WERI-Rb-1 (cell line): Measurements from ENCODE around the gene RHBDL2.

Source experiments
- DNase-seq: peaks from one replicate; pipeline ENCODE4 v3.0.0-alpha.2; 2020
- H3K27ac ChIP-seq: fragments of 250-450 bp; sonication (Bioruptor Pico); 2 replicates; pipeline ENCODE4 v1.5.1; 2020; ENCODE audit warnings: mild to moderate bottlenecking, moderate library complexity
- H3K27me3 ChIP-seq: fragments of 250-450 bp; sonication (Bioruptor Pico); 2 replicates; pipeline ENCODE4 v1.5.1; 2021; ENCODE audit warnings: mild to moderate bottlenecking, low read depth, moderate library complexity; ENCODE audit not compliant: insufficient read depth, severe bottlenecking
- H3K36me3 ChIP-seq: fragments of 250-450 bp; sonication (Bioruptor Pico); 2 replicates; pipeline ENCODE4 v1.5.1; 2020; ENCODE audit warnings: mild to moderate bottlenecking, moderate library complexity
- H3K4me3 ChIP-seq: 2 replicates; pipeline ENCODE4 v1.5.1; 2011; ENCODE audit warnings: low read depth, mild to moderate bottlenecking, control low read depth, low read length
- H3K9me3 ChIP-seq: fragments of 250-450 bp; sonication (Bioruptor Pico); 2 replicates; pipeline ENCODE4 v1.5.1; 2021; ENCODE audit warnings: mild to moderate bottlenecking, moderate library complexity; ENCODE audit not compliant: severe bottlenecking
- CTCF ChIP-seq: IDR thresholded peaks from 2 replicates; pipeline ENCODE4 v1.5.1; 2011; ENCODE audit warnings: low read depth, mild to moderate bottlenecking, control low read depth, inconsistent platforms, low read length

Gene RHBDL2

DNA sequence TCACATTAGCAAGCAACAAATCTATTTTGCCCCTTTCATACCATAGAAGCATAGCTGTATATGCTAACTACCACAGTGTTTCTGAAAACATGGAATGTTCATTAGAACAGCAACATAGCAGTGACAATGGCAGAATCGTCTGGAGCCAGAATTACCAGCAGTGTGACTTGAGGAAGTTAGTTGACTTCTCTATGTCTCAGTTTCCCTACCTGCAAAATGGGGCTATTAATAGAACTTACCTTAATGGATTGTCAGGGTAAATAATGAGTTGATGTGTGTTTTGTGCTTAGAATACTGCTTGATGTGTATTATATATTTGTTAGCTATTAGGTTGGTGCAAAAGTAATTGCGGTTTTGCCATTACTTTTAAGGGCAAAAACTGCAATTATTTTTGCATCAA is 45.5 kb downstream of the RHBDL2 start:
- H3K4me3 ChIP-seq, result no peak overlapping the region
- H3K36me3 ChIP-seq, result no peaks in the 10 kb centered on the region
- H3K27me3 ChIP-seq, result no peaks in the 10 kb centered on the region
- H3K27ac ChIP-seq, result no peak overlapping the region
- no peak for DNase-seq
- H3K9me3 ChIP-seq, result no peaks in the 10 kb centered on the region
- no peak for TF ChIP-seq CTCF

GRCh38 chr1:38892976-38893375 is 48.7 kb downstream of the RHBDL2 start:
- Histone ChIP-seq H3K36me3 (no peaks in the 10 kb centered on the region), H3K9me3 (no peaks in the 10 kb centered on the region), H3K27me3 (no peaks in the 10 kb centered on the region), H3K4me3 (no peak overlapping the region), H3K27ac (no peak overlapping the region)
- TF ChIP-seq CTCF, result no peak
- DNase-seq, result no peak

DNA sequence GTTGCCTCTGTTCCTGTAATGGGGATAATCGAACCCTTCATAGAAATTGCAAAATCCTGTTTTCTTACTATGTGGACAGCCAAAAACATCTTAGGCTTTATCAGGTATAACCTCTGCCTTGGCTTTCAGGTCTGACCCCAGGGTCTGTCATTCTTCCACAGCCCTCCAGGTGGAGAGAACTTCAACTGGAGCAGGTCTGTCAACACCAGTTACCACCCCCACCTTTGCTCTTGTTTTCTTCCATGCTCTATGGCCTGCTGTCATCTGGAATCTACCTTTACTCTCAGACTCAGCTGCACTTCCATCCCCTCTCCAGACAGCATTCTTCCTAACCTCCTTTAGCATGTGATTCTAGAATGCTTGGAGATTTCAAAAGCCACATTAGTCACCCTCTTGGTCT is 49.9 kb downstream of the RHBDL2 start:
- TF ChIP-seq CTCF, result peak; percentile 33; the same call in 1 of the 2 replicates
- Histone ChIP-seq H3K36me3 (no peaks in the 10 kb centered on the region), H3K9me3 (no peaks in the 10 kb centered on the region), H3K27me3 (no peaks in the 10 kb centered on the region), H3K27ac (no peak overlapping the region), H3K4me3 (no peak overlapping the region)
- DNase-seq, result peak; percentile 36

GRCh38 chr1:38889589-38889988 is 52.0 kb downstream of the RHBDL2 start:
- H3K27ac ChIP-seq, result no peak overlapping the region
- no peak for DNase-seq
- no peaks in the 10 kb centered on the region for H3K36me3 ChIP-seq
- H3K4me3 ChIP-seq, result no peak overlapping the region
- no peaks in the 10 kb centered on the region for H3K27me3 ChIP-seq
- H3K9me3 ChIP-seq, result no peaks in the 10 kb centered on the region
- TF ChIP-seq CTCF, result no peak

DNA sequence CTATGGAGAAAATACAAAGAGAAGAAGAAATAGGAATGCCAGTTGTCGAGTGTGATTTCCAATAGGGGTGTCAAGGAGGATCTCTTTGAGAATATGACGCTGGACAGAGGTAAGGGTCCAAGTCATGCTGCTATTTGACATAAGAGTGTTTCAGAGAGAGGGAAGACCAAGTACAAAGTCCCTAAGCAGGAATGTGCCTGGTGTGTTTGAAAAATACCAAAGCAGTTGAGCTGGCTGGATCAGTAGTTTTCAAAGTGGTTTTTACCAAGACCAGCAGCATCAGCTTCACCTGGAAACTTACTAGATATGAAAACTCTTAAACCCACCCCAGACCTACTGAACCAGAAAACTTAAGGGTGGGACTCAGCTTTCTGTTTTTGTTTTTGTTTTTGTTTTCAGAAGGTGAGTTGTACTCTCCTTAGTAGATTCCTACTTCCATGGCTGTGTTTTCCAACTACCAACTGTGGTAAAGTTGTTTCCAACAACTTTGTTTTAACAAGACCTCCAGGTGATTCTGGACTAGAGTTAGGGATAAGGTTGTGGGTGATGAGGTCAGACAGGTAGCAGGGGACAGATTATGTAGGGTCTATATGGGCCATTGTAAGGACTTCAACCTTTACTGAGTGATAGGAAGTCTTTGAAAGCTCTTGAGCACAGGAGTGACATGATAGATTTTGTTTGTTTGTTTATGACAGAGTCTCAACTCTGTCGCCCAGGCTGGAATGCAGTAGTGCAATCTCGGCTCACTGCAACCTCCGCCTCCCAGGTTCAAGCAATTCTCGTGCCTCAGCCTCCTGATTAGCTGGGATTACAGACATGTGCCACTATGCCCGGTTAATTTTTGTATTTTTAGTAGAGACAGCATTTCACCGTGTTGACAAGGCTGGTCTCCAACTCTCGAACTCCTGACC is 53.0 kb downstream of the RHBDL2 start:
- H3K4me3 ChIP-seq, result no peak overlapping the region
- no peaks in the 10 kb centered on the region for H3K36me3 ChIP-seq
- H3K27ac ChIP-seq, result no peak overlapping the region
- no peaks in the 10 kb centered on the region for H3K9me3 ChIP-seq
- H3K27me3 ChIP-seq, result no peaks in the 10 kb centered on the region
- TF ChIP-seq CTCF, result no peak
- DNase-seq, result no peak
